Measurements from ENCODE around the gene CMTM8.
"Not testable (repeated sequence)": the region's sequence is repeated elsewhere in the genome, so short reads cannot be mapped to it uniquely, and the experiment has no call there.

The CMTM8 gene, protein sequence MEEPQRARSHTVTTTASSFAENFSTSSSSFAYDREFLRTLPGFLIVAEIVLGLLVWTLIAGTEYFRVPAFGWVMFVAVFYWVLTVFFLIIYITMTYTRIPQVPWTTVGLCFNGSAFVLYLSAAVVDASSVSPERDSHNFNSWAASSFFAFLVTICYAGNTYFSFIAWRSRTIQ

GRCh38 chr3:32238453-32239306, at the start of gene CMTM8:
Gene CMTM8 (plus strand): TSS chr3:32238680. CDS start chr3:32238973, 293 bp downstream.
- FAIRE-seq, result no peak

DNA sequence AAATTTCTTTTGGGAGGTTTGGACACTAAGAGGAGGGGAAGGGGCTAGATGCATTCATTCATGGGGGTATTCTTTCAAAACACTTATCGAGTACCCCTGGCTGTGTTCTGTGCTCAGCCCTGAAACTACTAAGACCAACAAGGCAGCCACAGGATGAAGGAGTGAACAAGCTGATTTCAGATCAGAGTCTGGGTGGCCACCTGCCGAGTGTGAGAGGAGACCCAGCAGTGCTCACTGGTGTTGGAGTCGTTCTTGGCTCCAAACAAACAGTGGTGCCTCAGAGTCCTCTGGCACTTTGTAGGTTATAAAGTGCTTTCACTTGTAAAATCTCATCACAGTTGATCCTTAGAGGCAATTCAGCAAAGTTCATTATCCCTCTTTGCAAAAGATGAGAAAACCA, 48.8 kb upstream of the CMTM8 start:
- FAIRE-seq, result no peak

DNA sequence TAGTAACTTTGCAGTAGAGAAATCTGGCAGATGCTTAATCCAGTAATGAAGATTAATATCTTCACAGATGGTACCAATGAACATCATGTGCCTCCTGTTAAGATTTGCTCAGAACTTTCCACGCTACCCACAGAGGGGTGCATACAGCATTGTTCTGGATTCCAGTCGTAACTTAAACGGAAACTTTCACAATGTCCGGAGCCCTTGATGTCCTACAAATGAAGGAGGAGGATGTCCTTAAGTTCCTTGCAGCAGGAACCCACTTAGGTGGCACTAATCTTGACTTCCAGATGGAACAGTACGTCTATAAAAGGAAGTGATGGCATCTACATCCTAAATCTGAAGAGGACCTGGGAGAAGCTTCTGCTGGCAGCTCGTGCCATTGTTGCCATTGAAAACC, 47.9 kb upstream of the CMTM8 start:
- not testable (repeated sequence) for FAIRE-seq

DNA sequence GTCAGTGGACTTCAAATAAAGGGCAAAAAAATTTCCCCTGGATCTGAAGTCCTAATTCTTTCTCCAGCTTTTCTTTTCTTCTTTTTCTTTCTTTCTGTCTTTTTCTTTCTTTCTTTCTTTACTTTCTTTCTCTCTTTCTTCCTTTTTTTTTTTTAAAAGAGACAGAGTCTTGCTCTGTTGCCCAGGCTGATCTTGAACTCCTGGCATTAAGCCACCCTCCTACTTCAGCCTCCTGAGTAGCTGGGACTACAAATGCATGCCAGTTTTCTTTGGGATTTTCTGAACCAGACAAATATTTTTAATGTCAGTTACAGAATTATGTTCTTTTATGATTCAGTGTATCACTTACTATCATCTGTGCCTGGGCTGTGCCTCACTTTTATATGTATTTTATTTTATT, 45.4 kb upstream of the CMTM8 start:
- FAIRE-seq, result no peak

GRCh38 chr3:32194653-32195052, 43.8 kb upstream of the CMTM8 start:
- FAIRE-seq, result no peak

GRCh38 chr3:32195995-32196540, 42.4 kb upstream of the CMTM8 start:
- no peak for FAIRE-seq

DNA sequence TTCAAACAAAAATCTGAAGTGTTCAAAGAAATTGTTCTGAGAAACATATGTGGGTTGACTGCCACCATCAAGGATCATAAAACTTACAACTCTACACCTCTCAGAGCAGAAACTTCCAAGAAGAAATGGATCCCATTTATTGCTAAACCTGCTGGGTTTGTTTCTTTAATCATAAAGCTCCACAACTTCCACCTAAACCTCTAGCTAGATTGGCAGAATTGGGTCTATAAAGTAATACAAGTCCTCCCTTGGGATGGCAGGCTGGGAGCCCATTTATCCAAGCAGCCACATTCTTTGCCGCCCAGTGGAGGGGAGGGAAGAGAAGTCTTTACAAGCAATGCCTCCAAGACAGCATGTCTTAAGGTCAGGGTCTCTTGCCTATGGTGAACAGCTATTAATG, 40.5 kb upstream of the CMTM8 start:
- FAIRE-seq, result no peak

GRCh38 chr3:32198714-32199113, 39.8 kb upstream of the CMTM8 start:
- FAIRE-seq, result no peak

- FAIRE-seq, result no peak
These were observed 38.0 kb upstream of the CMTM8 start for GRCh38 chr3:32200490-32200889.

DNA sequence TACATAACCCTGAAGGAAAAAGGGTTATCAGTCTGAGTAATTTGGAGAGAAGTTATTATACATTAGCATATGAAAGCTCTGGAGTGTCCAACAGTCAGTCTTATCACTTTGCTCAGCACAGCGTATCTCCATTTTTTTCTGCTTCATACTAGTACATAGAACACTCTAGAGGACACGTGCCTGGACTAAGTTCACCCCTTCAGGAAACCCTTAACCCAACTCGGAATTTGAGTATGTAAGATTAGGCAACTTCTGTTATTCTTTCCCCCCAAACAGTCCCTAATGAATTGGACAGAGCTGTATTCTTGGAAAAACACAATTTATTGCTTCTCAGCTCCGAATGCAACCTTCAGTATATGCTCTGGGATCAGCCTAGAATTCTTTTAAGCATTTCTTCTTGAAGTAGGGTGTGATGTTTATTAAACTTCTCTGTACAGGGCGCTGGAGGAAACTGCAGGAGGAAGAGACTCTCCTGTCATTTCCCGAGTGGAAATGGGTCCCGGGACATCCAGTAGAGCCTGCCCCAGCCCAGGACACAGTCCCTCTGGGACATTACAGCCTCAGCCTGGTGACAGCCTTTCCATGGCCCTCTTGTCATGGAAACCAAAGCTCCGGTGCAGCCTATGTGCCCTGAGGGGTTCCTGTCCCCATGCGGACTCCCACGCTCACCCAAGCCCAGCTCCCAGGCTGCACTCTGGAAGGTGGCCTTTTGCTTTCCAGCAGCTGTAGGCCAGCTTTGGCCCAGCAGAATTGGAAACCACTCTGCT, 37.3 kb upstream of the CMTM8 start:
- FAIRE-seq, result no peak

- FAIRE-seq, result no peak
These were observed 36.0 kb upstream of the CMTM8 start for GRCh38 chr3:32202496-32202895.

DNA sequence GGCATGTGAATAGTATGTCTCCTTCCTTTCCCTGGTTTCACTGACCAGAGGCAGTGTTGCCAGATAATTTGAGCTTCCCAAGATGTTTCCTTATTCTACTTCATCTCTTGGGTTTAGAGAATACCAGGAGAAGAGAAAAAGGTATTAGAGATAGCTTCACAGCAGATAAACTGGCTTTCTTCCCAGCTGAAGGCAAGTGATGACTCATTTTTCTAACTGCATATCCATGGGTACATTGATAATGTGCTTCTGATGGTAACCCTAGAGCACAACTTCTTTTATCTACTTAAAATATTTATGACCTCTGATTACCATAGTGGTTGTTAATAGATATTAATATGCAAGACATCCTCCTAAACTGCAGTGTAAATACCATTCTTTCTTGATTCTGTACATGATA, 34.6 kb upstream of the CMTM8 start:
- no peak for FAIRE-seq

- FAIRE-seq, result no peak
These were observed 30.0 kb upstream of the CMTM8 start for GRCh38 chr3:32208447-32208846.

DNA sequence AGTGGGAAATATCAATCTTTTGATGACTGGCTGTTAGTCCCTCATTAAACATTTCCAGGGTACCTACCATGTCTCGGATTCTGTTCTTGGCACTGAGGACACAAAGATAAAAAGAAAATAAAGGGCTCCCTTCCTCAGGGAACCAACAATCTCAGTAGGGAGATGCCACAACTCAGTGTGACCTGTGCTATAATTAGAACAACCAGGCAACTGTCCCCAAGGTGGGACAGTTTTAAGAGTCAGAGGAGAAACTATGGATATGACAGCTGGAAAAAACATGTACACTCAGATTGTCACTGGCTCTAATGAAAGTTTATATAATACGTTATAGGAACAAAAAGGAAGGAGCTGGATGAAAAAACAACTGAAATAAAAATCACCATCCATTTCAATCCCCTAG, 23.3 kb upstream of the CMTM8 start:
- FAIRE-seq, result no peak

- no peak for FAIRE-seq
These were observed 22.2 kb upstream of the CMTM8 start for GRCh38 chr3:32216172-32216783.

GRCh38 chr3:32217339-32217738, 21.1 kb upstream of the CMTM8 start:
- FAIRE-seq, result no peak

- FAIRE-seq, result no peak
These were observed 18.9 kb upstream of the CMTM8 start for GRCh38 chr3:32219537-32219936.

- no peak for FAIRE-seq
These were observed 18.5 kb upstream of the CMTM8 start for GRCh38 chr3:32220006-32220405.

DNA sequence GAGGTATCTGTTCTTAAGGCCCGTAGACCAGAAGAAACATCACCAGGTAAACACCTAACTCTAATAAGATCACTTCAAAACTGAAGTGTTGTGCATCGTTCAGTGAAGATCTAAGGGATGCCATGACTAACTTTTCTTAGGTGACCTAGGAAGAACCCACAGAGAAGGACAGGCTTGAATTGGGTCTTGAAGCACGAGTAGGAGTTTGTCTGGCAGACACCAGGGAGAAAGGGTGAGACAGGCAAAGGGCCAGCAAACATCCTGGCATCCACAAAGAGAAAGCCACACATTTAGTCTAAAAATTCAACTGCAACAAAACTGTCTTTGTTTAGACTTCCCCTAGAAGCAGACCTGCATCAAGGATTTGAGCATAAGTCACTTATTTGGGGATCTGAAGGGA, 15.5 kb upstream of the CMTM8 start:
- no peak for FAIRE-seq

DNA sequence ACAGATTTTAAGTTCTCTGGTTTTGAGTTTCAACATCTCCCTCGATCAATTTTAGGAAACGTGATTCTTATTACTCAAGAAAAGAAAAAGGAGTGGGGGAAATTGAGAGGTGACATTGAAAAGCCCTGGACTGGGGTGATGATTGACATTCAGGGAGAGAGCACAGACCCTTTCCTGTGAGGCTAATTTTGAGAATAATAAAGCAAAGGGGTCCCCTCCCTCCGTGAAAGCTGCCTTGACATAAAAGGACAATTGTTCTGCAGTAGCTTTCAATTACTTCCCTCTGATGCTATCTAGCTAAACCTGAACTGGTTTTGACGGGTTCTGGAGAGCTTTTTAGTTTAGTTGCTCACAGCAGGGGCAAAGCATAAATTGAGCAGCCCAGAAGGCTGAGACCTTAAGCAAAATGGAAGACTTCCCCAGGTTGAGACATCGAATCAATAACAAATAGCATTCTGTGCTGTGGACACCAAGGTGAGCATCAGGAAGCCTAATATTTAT, 14.4 kb upstream of the CMTM8 start:
- FAIRE-seq, result no peak

DNA sequence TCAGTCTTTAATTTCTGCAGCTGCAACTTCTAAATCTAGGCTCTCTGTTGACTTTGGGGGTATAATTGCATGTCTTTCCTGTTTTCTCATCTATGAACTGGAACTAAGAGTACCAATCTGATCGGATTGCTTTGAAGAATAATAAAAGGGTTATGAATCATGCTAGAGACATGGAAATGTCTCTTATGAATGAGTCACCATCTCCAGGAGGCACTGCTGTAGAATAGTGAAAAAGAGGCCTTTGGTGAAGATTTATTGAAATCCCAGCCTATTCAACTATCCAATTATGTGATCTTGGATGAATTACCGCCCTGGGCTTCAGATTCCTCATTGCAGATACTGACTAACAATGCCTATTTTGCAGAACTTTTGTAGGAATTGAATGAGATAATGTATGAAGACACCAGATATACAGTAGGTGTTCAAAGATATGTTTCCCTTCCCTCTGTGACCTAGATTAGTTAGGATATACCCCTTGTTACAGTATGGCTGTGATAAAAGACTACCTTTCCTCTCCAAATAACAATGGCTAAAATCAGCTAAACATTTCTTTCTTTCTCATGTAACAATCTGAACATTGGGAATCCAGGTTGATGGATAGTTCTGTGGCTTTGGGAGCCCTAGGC, 11.5 kb upstream of the CMTM8 start:
- FAIRE-seq, result no peak

DNA sequence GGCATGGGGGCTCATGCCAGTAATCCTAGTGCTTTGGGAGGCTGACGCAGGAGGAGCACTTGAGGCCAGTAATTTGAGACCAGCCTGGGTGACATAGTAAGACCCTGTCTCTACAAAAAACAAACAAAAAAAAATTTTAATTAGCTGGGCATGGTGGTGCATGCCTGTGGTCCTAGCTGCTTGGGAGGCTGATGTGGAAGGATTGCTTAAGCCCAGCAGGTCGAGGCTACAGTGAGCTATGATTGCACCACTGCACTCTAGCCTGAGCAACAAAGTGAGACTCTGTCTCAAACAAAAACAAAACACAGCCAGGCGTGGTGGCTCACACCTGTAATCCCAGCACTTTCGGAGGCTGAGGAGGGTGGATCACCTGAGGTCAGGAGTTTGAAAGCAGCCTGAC, 9.7 kb upstream of the CMTM8 start:
- not testable (repeated sequence) for FAIRE-seq
